HG03135 (cell line): ENCODE data around the gene RTF1.
A peak's percentile ranks its signal among the peaks of the same experiment; 100 is the strongest.
"Not testable (repeated sequence)": the region's sequence is repeated elsewhere in the genome, so short reads cannot be mapped to it uniquely, and the experiment has no call there.

Experiments used
- ATAC-seq: cut with Tn5 transposase; IDR thresholded peaks from one replicate; pipeline ENCODE4 v1.9.1; 2021; ENCODE audit warnings: mild to moderate bottlenecking, moderate library complexity; ENCODE audit not compliant: unreplicated experiment

The RTF1 gene

DNA sequence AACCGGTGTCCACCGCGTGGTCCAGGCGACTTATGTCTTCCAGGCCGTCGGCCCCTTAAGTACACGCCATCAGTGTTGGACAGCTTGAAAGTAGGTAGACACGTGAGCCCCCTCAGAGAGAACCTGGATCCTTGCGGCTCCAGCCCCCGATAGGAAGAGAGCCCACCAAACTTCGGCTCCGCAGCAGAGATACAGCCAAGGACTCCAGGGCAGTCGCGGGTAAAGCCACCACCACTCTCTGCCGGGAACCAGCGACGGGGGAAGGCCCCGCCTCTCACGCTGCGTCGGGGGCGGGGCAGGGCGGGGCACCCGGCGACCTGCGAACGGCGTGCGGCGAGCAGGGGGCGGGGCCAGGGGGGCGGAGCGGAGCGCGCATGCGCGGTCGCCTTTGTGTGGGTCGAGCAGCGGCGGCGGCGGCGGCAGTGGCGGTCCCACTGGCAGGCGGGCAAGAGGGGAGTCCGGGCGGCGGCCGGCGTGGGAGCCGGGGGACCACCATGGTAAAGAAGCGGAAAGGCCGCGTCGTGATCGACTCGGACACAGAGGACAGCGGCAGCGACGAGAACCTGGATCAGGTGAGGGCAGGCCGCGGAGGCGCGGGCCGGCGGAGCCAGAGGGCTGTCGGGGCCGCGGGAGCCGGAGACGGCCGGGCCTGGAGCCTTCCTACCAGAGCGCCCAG, at the start of gene RTF1:
TSS of gene RTF1 (plus strand) at position 354 of the 676 bp plus-strand sequence. CDS start at position 375, 21 bp downstream.
- peak; percentile 76 for ATAC-seq

DNA sequence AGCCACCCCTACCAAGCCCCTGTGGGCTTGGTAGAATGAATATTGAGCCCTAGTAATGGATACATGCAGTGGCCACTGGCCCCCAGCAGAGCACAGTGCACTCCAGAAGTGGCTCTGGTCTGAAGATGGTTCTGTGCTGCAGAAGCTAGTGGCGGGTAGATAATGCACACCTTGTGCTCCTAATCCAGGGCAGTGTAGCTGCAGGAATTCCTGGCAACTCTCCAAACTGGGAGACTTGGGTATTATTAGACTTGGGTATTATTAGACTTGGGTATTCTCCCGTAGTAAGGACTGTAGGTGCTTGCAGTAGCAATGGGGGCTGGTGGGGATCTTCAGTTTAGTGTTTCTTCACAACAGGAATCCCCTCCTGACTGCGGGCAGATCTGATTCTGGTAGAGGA, 49.5 kb upstream of the RTF1 start:
- ATAC-seq, result no peak

DNA sequence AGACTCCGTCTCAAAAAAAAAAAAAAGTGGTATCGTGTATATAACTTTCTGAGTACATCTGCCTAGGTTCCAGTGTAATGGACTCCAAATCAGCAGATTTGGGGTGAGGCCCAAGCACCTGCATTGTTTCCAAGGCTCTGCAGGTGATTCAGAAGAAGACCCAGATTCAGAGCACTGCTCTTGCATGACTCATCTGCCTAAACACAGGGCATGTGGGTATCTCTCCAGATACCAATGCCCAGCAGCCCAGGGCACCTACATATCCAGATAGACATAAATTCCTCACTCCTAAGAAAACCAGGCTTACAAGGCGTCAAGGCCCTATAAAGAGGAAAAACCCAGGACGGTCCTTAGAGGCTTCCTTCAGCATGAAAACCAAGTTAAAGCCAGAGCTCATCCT, 38.9 kb upstream of the RTF1 start:
- ATAC-seq, result no peak

DNA sequence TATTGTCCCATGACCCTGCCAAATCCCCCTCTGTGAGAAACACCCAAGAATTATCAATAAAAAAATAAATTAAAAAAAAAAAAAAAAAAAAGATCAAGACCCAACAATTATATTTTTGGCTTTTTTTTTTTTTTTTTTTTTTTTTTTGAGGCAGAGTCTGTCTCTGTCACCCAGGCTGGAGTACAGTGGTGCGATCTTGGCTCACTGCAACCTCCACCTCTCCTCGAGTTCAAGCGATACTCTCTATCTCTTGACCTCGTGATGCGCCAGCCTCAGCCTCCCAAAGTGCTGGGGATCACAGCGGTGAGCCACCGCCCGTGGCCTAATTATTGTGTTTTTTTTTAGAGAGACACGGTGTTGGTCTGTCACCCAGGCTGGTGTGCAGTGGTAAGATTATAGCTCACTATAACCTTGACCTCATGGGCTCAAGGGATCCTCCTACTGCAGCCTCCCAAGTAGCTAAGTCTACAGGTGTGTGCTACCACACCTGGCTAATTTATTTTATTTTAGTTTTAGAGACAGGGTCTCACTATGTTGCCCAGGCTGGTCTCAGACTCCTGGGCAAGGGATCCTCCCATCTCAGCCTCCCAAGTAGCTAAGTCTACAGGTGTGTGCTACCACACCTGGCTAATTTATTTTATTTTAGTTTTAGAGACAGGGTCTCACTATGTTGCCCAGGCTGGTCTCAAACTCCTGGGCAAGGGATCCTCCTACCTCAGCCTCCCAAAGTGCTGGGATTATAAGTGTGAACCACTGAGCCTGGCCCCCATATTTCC, 32.7 kb upstream of the RTF1 start:
- ATAC-seq, result not testable (repeated sequence)

DNA sequence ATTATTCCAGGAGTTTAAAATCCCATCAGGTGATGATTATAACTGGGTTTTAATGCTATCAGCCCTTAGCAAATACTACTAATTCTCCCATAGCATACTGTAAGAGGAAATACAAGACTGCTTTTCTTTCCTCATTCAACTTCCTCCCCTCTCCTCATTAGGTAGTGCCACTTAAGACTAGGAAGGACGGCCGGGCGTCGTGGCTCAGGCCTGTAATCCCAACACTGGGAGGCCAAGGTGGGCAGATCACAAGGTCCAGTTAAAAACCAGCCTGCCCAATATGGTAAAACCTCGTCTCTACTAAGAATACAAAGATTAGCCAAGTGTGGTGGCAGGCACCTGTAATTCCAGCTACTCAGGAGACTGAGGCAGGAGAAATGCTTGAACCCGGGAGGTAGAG, 29.2 kb upstream of the RTF1 start:
- ATAC-seq, result no peak

DNA sequence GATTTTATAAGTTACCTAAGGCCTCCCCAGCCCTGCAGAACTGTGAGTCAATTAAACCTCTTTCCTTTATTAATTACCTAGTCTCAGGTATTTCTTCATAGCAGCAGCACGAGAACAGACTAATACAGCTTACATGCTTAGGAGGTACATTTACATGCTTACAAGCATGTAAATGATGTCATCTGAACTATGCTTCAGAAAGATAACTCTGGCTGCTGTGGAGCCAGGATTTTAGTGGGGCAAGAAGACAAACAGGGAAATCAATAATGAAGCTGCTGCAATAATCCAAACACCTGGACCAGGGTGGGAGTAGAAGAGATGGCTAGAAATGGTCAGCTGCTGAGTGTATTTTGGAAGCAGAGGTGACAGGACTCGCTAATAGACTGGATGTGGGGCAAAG, 24.2 kb upstream of the RTF1 start:
- no peak for ATAC-seq

DNA sequence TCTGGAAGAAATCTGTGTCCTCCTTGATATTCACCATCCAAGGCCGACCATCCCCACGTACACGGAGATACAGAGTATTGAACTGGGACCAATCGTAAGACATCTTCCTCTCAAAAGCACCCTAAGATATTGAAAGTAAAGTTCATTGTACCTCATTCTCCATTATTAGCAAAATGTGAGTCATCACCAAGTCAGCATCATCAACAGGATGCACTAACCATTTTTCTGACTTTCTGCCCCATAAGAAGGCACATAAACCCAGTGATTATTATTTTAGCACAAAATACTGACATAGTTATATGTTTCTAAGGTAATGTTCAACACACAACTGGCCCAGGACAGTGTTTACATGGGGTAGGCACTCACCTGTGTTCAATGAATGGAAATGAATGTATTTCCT, 22.0 kb upstream of the RTF1 start:
- no peak for ATAC-seq

DNA sequence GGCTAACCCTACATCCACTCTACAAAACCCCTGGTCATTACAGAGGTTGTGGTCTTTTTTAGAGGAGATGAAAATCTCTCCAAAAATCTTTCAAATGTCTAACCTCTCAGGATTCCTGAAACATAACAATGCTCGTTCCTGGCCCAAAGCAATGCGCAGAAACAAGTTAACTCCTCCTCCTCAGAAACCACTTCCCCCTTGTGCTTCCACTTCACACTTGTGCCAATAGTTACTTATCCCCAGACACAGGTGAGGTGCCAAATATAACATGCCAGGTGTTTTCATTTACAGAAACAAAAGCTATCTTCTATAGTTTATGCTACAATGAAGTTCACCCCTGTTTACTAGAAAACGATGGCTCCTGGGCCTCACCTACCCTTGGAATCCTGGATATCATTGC, 20.8 kb upstream of the RTF1 start:
- no peak for ATAC-seq

DNA sequence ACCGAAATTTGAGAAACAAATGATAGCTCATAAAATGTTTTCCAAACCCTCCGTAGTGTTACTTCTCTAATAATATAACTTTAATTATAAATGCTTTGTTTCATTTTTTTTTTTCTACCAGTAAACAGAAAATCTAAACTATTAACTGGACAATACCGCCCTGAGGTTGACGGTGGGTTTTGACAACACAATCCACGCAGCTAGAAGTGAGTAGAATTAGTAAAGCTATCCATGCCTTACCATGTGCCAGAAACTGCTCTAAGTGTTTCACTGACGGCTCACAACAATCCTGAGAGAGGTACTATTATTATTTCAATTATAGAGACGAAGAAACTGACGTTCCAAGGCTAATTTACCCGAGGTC, 15.0 kb upstream of the RTF1 start:
- no peak for ATAC-seq

DNA sequence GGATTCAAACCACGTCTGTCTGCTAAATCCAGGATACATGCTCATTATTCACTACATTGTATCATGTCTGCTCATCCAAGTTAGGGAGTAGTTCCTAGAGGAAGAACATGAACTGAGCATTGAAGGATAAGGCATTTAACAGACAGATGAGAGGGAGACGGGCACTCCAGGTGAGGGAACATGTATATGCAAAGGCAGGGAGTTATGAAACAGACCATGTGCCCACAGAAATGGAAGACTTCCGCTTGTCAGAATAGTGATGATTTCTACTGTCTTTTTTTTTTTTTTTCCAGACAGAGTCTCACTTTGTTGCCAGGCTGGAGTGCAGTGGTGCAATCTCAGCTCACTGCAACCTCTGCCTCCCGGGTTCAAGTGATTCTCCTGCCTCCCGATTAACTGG, 9.6 kb upstream of the RTF1 start:
- ATAC-seq, result no peak

DNA sequence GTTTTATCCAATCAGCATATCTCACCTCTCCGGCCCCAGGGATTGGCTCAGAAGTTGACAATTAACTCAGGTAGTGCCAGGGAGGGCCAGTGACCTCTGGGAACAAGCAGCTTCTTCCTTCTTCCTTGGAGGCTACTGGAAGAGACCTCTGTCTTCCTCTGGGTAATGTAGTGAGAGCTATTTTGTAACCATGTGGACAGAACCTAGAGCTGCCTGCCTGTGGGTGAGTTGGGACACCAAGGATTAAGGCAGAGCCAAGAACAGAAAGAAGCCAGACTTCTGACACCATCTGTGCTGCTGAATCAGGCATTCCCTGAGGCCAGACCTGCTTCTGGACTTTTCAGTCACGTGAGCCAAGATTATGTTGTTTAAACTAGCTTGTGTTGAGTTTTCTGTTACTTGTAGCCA, 8.7 kb upstream of the RTF1 start:
- ATAC-seq, result no peak

DNA sequence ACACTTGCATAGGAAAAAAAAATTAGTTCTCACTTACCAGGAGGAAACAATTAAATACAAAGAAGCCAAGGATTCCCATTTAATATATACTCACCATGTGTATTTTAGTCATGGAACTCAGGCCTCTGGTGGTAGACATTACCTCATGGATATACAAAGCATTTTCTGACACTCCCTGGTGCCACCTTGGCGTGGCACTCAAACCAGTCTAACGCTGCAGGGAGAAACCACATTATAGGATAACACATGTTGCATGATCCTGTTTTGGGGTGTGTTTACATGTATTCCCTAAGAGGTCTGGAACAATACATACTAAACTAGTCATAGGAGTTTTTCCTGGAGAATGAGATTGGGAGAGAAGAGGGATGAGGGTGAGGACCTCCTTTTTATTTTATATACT, 5.9 kb upstream of the RTF1 start:
- no peak for ATAC-seq

DNA sequence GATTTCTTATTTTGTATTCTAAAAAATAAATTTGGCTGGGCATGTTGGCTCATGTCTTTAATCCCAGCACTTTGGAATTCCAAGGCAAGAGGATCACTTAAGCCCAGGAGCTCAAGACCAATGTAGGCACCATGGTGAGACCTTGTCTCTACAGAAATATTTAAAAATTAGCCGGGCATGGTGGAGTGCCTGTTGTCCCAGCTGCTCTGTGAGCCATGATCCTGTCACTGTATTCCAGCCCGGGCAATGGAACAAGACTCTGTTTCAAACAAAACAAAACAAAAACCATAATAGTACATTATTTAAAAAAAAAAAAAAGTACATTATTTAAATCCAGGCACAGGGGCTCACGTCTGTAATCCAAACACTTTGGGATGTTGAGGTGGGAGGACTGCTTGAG, 5.5 kb upstream of the RTF1 start:
- no peak for ATAC-seq

DNA sequence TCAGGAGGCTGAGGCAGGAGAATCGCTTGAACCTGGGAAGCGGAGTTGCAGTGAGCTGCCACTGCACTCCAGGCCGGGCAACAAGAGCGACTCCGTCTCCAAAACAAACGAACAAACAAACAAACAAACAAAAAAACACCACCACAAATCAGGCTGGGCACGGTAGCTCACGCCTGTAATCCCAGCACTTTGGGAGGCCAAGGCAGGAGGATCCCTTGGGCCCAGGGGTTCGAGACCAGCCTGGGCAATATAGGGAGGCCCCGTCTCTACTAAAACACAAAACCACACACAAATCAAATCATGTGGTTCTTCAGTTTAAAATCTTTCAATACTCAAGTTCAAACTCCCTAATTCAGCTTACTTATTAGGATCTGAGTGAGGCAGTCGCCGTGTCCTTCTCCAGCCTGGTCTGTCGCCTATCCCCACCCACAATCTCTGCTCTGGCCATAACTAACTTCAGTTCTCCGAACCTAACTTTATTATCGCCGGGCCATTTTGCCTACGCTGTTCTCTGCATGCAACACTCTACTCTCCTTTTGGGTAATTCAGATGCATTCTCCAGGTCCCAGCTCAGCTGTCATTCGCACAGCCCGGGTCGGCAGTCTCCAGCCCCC, 660 bp upstream of the RTF1 start:
- ATAC-seq, result peak; percentile 17

DNA sequence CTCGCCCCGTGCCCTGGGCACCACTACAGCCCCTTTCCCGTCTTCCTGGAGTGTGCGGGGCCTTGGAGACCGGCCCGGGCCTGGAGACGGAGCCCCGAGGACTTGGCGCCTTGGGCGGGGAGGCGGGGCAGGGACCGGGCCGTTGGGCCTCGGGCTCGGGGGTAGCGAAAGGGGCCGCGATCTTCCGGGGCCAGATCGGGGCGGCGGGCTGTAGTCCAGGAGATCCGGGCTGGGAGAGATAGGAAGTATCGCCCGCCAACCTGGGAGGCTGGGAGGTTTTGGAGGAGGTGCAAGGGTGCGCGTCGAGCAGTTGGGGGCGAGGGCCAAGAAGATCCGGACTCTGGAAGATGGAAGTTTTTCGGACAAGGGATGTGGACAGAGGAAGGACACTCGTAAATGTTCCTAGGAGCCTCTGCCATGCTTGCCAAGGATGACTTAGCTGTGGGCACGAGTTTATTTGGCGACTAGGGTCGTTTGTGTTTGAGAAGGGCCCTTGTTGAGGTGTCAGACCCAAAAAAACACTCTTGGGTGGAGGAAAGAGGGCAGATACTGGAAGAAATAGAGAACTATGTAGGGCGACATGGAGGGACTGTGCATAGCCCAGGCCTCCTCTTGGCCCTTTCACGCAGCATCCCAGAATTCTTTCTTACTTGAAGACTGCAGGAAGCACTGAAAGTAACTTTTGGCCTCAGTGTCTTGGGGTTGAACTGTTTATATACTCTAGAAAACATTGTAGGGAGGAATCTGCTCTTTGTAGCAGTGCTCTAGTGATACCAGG, 712 bp downstream of the RTF1 start:
- ATAC-seq, result peak; percentile 44

DNA sequence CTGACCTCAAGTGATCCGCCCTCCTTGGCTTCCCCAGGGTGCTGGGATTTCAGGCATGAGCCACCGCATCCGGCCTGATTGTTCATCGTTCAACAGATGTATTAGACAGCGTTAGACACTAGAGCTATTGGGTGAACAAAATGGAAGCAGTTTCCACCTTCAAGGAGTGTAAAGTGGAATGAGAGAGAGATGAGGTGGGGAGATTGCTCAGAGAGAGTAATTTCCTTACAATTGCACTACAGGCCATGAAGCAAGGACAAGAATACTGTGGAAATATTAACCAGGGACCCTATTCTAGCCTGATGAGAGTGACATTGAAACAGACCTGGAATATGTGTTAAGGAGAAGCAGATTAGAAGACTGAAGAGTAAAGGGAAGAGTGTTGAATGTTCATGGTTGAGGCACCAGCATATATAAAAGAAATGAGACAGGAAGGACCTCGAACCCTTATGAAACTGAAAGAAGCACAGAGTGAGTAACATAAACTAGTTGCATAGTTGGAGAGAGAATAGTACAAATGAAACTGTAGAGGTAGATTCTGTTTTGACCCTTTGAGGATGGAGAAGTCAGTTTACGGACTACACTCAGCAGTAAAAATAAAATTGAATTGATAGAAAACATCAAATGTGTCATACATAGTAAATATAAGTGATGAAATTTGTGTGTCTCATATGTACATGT, 7.2 kb downstream of the RTF1 start:
- peak; percentile 83 for ATAC-seq

DNA sequence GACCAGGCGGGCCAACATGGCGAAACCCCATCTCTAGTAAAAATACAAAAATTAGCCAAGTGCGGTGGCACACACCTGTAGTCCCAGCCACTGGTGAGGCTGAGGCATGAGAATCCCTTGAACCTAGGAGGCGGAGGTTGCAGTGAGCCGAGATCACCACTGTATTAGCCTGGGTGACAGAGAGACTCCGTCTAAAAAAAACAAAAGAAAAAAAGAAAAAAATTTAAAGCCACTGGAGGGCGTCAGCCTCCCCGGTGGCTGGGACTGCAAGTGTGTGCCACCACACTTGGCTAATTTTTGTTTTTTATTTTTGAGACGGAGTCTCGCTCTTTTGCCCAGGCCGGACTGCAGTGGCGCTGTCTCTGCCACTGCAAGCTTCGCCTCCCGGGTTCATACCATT, 7.9 kb downstream of the RTF1 start:
- ATAC-seq, result no peak

DNA sequence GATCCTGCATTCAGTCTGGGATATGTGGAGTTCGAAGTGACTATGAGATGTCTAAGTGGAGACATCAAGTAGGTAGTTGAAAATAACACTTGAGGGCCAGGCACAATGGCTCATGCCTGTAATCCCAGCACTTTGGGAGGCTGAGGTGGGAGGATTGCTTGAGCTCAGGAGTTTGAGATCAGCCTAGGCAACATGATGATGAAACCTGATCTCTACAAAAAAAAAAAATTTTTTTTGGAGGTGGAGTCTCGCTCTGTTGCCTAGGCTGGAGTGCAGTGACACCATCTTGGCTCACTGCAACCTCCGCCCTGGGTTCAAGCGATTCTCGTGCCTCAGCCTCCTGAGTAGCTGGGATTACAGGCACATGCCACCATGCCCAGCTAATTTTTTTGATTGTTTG, 9.0 kb downstream of the RTF1 start:
- ATAC-seq, result not testable (repeated sequence)

DNA sequence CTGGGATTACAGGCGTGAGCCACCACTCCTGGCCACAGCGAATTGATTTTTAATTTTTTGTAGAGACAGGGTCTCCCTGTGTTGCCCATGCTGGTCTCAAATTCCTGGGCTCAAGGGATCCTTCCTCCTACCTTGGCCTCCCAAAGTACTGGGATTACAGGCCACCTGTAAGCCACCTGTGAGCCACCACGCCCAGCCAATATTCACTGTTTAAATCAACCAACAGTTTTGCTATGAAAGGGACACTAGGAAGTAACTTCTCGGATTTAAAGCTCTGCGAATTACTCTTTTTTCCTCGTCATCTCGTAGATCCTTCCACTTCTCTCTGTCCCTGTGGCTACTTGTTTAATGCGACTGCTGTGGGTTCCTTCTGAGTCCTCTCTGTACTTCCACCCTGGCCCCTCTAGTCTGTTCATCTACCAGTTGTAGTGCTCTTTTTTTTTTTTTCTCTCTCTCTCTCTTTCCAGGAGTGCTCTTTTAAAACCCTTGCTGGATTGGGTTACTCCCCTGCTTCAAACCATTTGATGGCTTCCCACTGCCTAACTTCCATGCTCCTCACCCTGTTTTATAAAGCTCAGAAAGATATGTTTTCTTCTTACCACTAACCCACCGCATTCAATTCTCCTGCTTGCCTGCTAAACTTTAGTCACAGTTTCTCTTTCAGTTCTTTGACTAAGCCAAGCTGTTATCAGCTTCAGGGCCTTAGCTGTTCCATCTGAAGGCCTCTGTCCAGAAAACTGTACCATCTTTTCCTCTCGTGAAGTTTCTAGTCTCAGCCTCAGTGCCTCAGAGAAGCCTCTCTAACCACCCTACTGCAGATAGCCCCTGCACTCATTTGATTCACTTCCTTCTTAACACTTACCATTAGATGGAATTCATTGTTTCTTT, 12.4 kb downstream of the RTF1 start:
- ATAC-seq, result peak; percentile 63
